Stimulated activated CD8-positive, alpha-beta memory T cell treated with anti-CD3 and anti-CD28 coated beads, Interleukin-12 subunit alpha, Interleukin-12 subunit beta, amount 100 ng/mL, for 1 hour (primary cell): ENCODE results near the gene ZNRF2.
"Not testable (repeated sequence)": the region's sequence is repeated elsewhere in the genome, so short reads cannot be mapped to it uniquely, and the experiment has no call there.

Experiments used
- DNase-seq: peaks from one replicate; pipeline ENCODE4 v3.0.0-alpha.2; 2020; ENCODE audit warnings: low read depth

Gene ZNRF2

GRCh38 chr7:30363778-30364563 lies 79.6 kb downstream of the ZNRF2 start:
- no peak for DNase-seq

- DNase-seq: no peak
Observed at GRCh38 chr7:30364773-30365172, 80.4 kb downstream of the ZNRF2 start.

- DNase-seq: no peak
Observed at GRCh38 chr7:30365621-30366020, 81.2 kb downstream of the ZNRF2 start.

- DNase-seq: no peak
Observed at GRCh38 chr7:30366606-30367005, 82.2 kb downstream of the ZNRF2 start.

- DNase-seq: no peak
Observed at GRCh38 chr7:30367561-30367960, 83.2 kb downstream of the ZNRF2 start.

GRCh38 chr7:30369879-30370278 lies 85.5 kb downstream of the ZNRF2 start:
- no peak for DNase-seq

- no peak for DNase-seq
Observed at GRCh38 chr7:30371321-30371720, 86.9 kb downstream of the ZNRF2 start.

- no peak for DNase-seq
Observed at GRCh38 chr7:30378275-30378674, 93.9 kb downstream of the ZNRF2 start.

- no peak for DNase-seq
Observed at GRCh38 chr7:30379131-30379530, 94.7 kb downstream of the ZNRF2 start.

- DNase-seq: no peak
Observed at GRCh38 chr7:30379741-30380140, 95.3 kb downstream of the ZNRF2 start.

GRCh38 chr7:30380294-30380693 lies 95.9 kb downstream of the ZNRF2 start:
- DNase-seq: no peak

- DNase-seq: not testable (repeated sequence)
Observed at GRCh38 chr7:30380824-30381223, 96.4 kb downstream of the ZNRF2 start.

GRCh38 chr7:30382607-30383006 lies 98.2 kb downstream of the ZNRF2 start:
- DNase-seq: no peak

GRCh38 chr7:30389791-30390190 lies 105.4 kb downstream of the ZNRF2 start:
- no peak for DNase-seq

- DNase-seq: no peak
Observed at GRCh38 chr7:30390736-30391636, 106.6 kb downstream of the ZNRF2 start.

GRCh38 chr7:30391806-30392205 lies 107.4 kb downstream of the ZNRF2 start:
- no peak for DNase-seq

- no peak for DNase-seq
Observed at GRCh38 chr7:30395676-30396075, 111.3 kb downstream of the ZNRF2 start.

GRCh38 chr7:30396389-30396788 lies 112.0 kb downstream of the ZNRF2 start:
- DNase-seq: no peak

GRCh38 chr7:30403477-30403876 lies 119.1 kb downstream of the ZNRF2 start:
- DNase-seq: no peak

- no peak for DNase-seq
Observed at GRCh38 chr7:30405179-30405578, 120.8 kb downstream of the ZNRF2 start.

GRCh38 chr7:30406664-30407425 lies 122.4 kb downstream of the ZNRF2 start:
- DNase-seq: no peak

- DNase-seq: no peak
Observed at GRCh38 chr7:30411173-30411572, 126.8 kb downstream of the ZNRF2 start.
